SU-DHL-6 (cell line): ENCODE results near the gene TAF11L7.
"Not testable (repeated sequence)": the region's sequence is repeated elsewhere in the genome, so short reads cannot be mapped to it uniquely, and the experiment has no call there.

Experiments
- EZH2phosphoT487 ChIP-seq: fragments of 200-600 bp; sonication (generic), shearing (Covaris generic); conservative IDR thresholded peaks from 2 replicates; pipeline ENCODE4 v1.6.1; 2018; ENCODE audit warnings: mild to moderate bottlenecking, antibody characterized with exemption, low read length, moderate library complexity, mixed read lengths
- TF ChIP-seq, protein P1 (sequence below): fragments of 200-600 bp; sonication (generic); IDR thresholded peaks from one replicate; pipeline ENCODE4 v1.5.1; 2017; ENCODE audit warnings: antibody characterized with exemption, mild to moderate bottlenecking, low read length, moderate library complexity; ENCODE audit not compliant: insufficient read depth, poor library complexity, severe bottlenecking

DNA sequence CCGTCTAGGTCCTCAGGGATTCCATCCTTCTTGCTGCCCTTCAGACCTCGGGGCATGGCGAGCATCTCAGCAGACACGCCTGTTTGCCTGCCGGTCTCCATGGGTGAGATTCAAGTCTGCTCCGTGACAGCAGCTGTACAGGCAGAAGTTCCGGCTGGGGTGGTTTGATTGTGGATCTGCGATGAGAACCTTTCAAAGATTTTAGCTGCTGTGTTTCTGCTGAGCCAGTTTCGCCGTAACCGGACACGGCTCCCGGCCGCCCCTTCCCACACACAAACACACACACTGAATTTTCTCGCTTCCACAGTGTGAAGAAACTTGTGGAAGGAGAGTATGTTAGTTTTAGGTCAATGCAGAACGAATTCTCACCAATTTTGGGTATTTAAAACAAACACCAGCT is at the start of gene TAF11L7:
- TF ChIP-seq, protein P1, sequence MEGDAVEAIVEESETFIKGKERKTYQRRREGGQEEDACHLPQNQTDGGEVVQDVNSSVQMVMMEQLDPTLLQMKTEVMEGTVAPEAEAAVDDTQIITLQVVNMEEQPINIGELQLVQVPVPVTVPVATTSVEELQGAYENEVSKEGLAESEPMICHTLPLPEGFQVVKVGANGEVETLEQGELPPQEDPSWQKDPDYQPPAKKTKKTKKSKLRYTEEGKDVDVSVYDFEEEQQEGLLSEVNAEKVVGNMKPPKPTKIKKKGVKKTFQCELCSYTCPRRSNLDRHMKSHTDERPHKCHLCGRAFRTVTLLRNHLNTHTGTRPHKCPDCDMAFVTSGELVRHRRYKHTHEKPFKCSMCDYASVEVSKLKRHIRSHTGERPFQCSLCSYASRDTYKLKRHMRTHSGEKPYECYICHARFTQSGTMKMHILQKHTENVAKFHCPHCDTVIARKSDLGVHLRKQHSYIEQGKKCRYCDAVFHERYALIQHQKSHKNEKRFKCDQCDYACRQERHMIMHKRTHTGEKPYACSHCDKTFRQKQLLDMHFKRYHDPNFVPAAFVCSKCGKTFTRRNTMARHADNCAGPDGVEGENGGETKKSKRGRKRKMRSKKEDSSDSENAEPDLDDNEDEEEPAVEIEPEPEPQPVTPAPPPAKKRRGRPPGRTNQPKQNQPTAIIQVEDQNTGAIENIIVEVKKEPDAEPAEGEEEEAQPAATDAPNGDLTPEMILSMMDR = not testable (repeated sequence)
- not testable (repeated sequence) for TF ChIP-seq EZH2phosphoT487
